HEK293 (cell line): ENCODE data around the gene SMARCB1.

Source experiments
- PRDM10 ChIP-seq: fragments of 450-650 bp; formaldehyde crosslinking; IDR thresholded peaks from 2 replicates; pipeline ENCODE4 v1.5.1; 2016; ENCODE audit warnings: missing biosample characterization, missing genetic modification characterization
- ZNF146 ChIP-seq: fragments of 450-650 bp; formaldehyde crosslinking; IDR thresholded peaks from 2 replicates; pipeline ENCODE4 v1.5.1; 2016; ENCODE audit warnings: missing biosample characterization, missing genetic modification characterization
- TF ChIP-seq, protein P1 (sequence below): fragments of 450-650 bp; formaldehyde crosslinking; IDR thresholded peaks from 2 replicates; pipeline ENCODE4 v1.5.1; 2016; ENCODE audit warnings: missing biosample characterization, missing genetic modification characterization

GRCh38 chr22:23779731-23780130 lies 7.0 kb upstream of the SMARCB1 start:
- TF ChIP-seq PRDM10 (tag by site-specific recombination) = no peak
- TF ChIP-seq, protein P1, sequence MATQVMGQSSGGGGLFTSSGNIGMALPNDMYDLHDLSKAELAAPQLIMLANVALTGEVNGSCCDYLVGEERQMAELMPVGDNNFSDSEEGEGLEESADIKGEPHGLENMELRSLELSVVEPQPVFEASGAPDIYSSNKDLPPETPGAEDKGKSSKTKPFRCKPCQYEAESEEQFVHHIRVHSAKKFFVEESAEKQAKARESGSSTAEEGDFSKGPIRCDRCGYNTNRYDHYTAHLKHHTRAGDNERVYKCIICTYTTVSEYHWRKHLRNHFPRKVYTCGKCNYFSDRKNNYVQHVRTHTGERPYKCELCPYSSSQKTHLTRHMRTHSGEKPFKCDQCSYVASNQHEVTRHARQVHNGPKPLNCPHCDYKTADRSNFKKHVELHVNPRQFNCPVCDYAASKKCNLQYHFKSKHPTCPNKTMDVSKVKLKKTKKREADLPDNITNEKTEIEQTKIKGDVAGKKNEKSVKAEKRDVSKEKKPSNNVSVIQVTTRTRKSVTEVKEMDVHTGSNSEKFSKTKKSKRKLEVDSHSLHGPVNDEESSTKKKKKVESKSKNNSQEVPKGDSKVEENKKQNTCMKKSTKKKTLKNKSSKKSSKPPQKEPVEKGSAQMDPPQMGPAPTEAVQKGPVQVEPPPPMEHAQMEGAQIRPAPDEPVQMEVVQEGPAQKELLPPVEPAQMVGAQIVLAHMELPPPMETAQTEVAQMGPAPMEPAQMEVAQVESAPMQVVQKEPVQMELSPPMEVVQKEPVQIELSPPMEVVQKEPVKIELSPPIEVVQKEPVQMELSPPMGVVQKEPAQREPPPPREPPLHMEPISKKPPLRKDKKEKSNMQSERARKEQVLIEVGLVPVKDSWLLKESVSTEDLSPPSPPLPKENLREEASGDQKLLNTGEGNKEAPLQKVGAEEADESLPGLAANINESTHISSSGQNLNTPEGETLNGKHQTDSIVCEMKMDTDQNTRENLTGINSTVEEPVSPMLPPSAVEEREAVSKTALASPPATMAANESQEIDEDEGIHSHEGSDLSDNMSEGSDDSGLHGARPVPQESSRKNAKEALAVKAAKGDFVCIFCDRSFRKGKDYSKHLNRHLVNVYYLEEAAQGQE = no peak
- TF ChIP-seq ZNF146 = no peak
